IMR-90 (cell line): ENCODE measurements around the gene ARHGAP24. TPM values are rescaled to one million over a fixed set of nuclear protein-coding genes. Genes with fewer than 3 reads are reported as not detected.
A peak's percentile ranks its signal among the peaks of the same experiment; 100 is the strongest.

Source experiments
- ATAC-seq: fragments of 200-7000 bp; cut with Tn5 transposase; 2 replicates; pipeline ENCODE4 v1.9.1; 2020; ENCODE audit warnings: low read depth, mild to moderate bottlenecking, moderate library complexity
- BruUV-seq: library from RNA; stranded (reverse); fragments of 400-500 nt; replicated peaks from 2 replicates; lab custom pipeline; 2021; lab: Mats Ljungman, UMichigan
- CTCF ChIA-PET: fragments of 300-600 bp; formaldehyde crosslinking; extraction: SDS; loops from one replicate; lab custom pipeline; 2021; ENCODE audit warnings: antibody characterized with exemption; lab: Yijun Ruan, JAX
- POLR2A ChIA-PET: fragments of 300-600 bp; sonication (Branson Sonifier 250); formaldehyde crosslinking; loops from one replicate; lab custom pipeline; 2022; ENCODE audit warnings: antibody characterized with exemption; ENCODE audit not compliant: unreplicated experiment; lab: Charles Lee
- DNase-seq: peaks from one replicate; pipeline ENCODE4 v3.0.0; 2013
- H2AFZ ChIP-seq: replicated peaks from 2 replicates; pipeline ENCODE3; 2013; ENCODE audit warnings: low read length, mild to moderate bottlenecking; ENCODE audit not compliant: poor library complexity
- H2AK5ac ChIP-seq: 2 replicates; pipeline ENCODE4 v1.6.1; 2013; ENCODE audit warnings: low read depth, low read length, inconsistent platforms
- H2AK9ac ChIP-seq: replicated peaks from 2 replicates; pipeline ENCODE3; 2013; ENCODE audit warnings: mild to moderate bottlenecking, low read depth, low read length, moderate library complexity; ENCODE audit not compliant: poor library complexity
- H2BK120ac ChIP-seq: 2 replicates; pipeline ENCODE4 v1.6.1; 2013; ENCODE audit warnings: low read depth, low read length, inconsistent platforms
- H2BK15ac ChIP-seq: 3 replicates; pipeline ENCODE4 v1.6.1; 2013; ENCODE audit warnings: low read depth, low read length, inconsistent platforms
- H2BK20ac ChIP-seq: 2 replicates; pipeline ENCODE4 v1.6.1; 2013; ENCODE audit warnings: low read depth, mild to moderate bottlenecking, inconsistent platforms, low read length, moderate library complexity
- H2BK5ac ChIP-seq: 2 replicates; pipeline ENCODE4 v1.6.1; 2013; ENCODE audit warnings: mild to moderate bottlenecking, low read depth, low read length, inconsistent platforms; ENCODE audit not compliant: poor library complexity, severe bottlenecking
- H3K14ac ChIP-seq: replicated peaks from 2 replicates; pipeline ENCODE4 v1.6.1; 2013; ENCODE audit warnings: low read depth, low read length, inconsistent platforms
- H3K18ac ChIP-seq: 2 replicates; pipeline ENCODE4 v1.6.1; 2013; ENCODE audit warnings: low read depth, low read length, control low read depth
- H3K23ac ChIP-seq: 2 replicates; pipeline ENCODE4 v1.6.1; 2013; ENCODE audit warnings: low read depth, low read length, inconsistent platforms
- H3K27ac ChIP-seq: 2 replicates; pipeline ENCODE4 v1.5.1; 2013; ENCODE audit warnings: mild to moderate bottlenecking, control low read depth, low read length; ENCODE audit not compliant: insufficient read depth
- H3K27me3 ChIP-seq: 2 replicates; pipeline ENCODE4 v1.6.1; 2013; ENCODE audit warnings: low read length; ENCODE audit not compliant: control insufficient read depth, insufficient read depth
- H3K36me3 ChIP-seq: 2 replicates; pipeline ENCODE4 v1.6.1; 2013; ENCODE audit warnings: low read length, mixed read lengths; ENCODE audit not compliant: control insufficient read depth, insufficient read depth
- H3K4ac ChIP-seq: 2 replicates; pipeline ENCODE4 v1.6.1; 2013; ENCODE audit warnings: low read depth, low read length, inconsistent platforms
- H3K4me1 ChIP-seq: 2 replicates; pipeline ENCODE4 v1.6.1; 2013; ENCODE audit warnings: low read length, mixed read lengths; ENCODE audit not compliant: control insufficient read depth, insufficient read depth
- H3K4me2 ChIP-seq: 2 replicates; pipeline ENCODE4 v1.6.1; 2013; ENCODE audit warnings: low read depth, mild to moderate bottlenecking, control low read depth, low read length, moderate library complexity
- H3K4me3 ChIP-seq: 2 replicates; pipeline ENCODE4 v1.5.1; 2013; ENCODE audit warnings: low read depth, mild to moderate bottlenecking, control low read depth, low read length, moderate library complexity; ENCODE audit not compliant: insufficient read depth
- H3K56ac ChIP-seq: 2 replicates; pipeline ENCODE4 v1.6.1; 2013; ENCODE audit warnings: low read length, inconsistent platforms; ENCODE audit not compliant: insufficient read depth; ENCODE audit errors: extremely low read depth
- H3K79me1 ChIP-seq, 2 experiments: 2 replicates each; pipeline ENCODE4 v1.6.1; 2013; ENCODE audit warnings: low read length in 2 of 2, inconsistent platforms in 1 of 2, low read depth in 1 of 2
- H3K9ac ChIP-seq: 2 replicates; pipeline ENCODE4 v1.6.1; 2013; ENCODE audit warnings: low read depth, low read length, control low read depth
- H3K9me1 ChIP-seq: 2 replicates; pipeline ENCODE4 v1.6.1; 2013; ENCODE audit warnings: low read length, inconsistent platforms; ENCODE audit not compliant: insufficient read depth
- H3K9me3 ChIP-seq: 2 replicates; pipeline ENCODE4 v1.6.1; 2013; ENCODE audit warnings: low read length; ENCODE audit not compliant: control insufficient read depth, insufficient read depth
- H4K20me1 ChIP-seq: 2 replicates; pipeline ENCODE4 v1.6.1; 2013; ENCODE audit warnings: low read length, inconsistent platforms; ENCODE audit not compliant: insufficient read depth
- H4K5ac ChIP-seq: 2 replicates; pipeline ENCODE4 v1.6.1; 2013; ENCODE audit warnings: mild to moderate bottlenecking, low read depth, low read length, control low read depth
- H4K8ac ChIP-seq, 2 experiments: 2 replicates each; pipeline ENCODE4 v1.6.1; 2013; ENCODE audit warnings: low read depth in 2 of 2, low read length in 2 of 2, control low read depth in 1 of 2, inconsistent platforms in 1 of 2
- H4K91ac ChIP-seq: 2 replicates; pipeline ENCODE4 v1.6.1; 2013; ENCODE audit warnings: low read depth, low read length, inconsistent platforms; ENCODE audit not compliant: insufficient read depth
- CEBPB ChIP-seq: IDR thresholded peaks from 2 replicates; pipeline ENCODE4 v1.6.1; 2012; ENCODE audit warnings: low read depth, low read length, improper control_type of control experiment
- CTCF ChIP-seq: conservative IDR thresholded peaks from 2 replicates; pipeline ENCODE4 v1.5.1; 2012; ENCODE audit warnings: mild to moderate bottlenecking, low read depth, low read length, improper control_type of control experiment
- MAZ ChIP-seq: IDR thresholded peaks from 2 replicates; pipeline ENCODE4 v1.6.1; 2012; ENCODE audit warnings: low read depth, mild to moderate bottlenecking, low read length, improper control_type of control experiment, moderate library complexity, borderline replicate concordance
- RAD21 ChIP-seq: IDR thresholded peaks from 2 replicates; pipeline ENCODE4 v1.6.1; 2012; ENCODE audit warnings: low read length, improper control_type of control experiment
- SMC3 ChIP-seq: fragments of 150-350 bp; IDR thresholded peaks from 2 replicates; pipeline ENCODE4 v1.6.1; 2016; ENCODE audit warnings: low read depth, mild to moderate bottlenecking, antibody characterized with exemption, low read length, moderate library complexity
- USF2 ChIP-seq: fragments of 150-350 bp; IDR thresholded peaks from 2 replicates; pipeline ENCODE4 v1.6.1; 2017; ENCODE audit warnings: mild to moderate bottlenecking, antibody characterized with exemption, low read length, low read depth
- WGBS, 2 experiments: methylation state at CpG; one replicate each; pipeline versions ENCODE4 v1.1.5 to v1.1.7; 2013; ENCODE audit warnings: missing lambda C conversion rate in 2 of 2; ENCODE audit not compliant: insufficient read length in 1 of 2; ENCODE audit errors: extremely low coverage in 2 of 2; 5-methylcytosine and 5-hydroxymethylcytosine counted together
- dilution Hi-C: fragments of 300-500 bp; cut with HindIII; formaldehyde crosslinking; loops from one replicate; pipeline ENCODE4 v1.14.3; 2018; ENCODE audit warnings: low sequenced_read_pairs; ENCODE audit not compliant: unreplicated experiment
- in situ Hi-C: fragments of 300-500 bp; cut with MboI; formaldehyde crosslinking; loops from 3 replicates; pipeline ENCODE4 v1.14.3; 2019; ENCODE audit warnings: low sequenced_read_pairs, inconsistent platforms, mixed read lengths
- intact Hi-C: fragments of 100-400 bp; cut with micrococcal nuclease; formaldehyde crosslinking; loops from 2 replicates; pipeline ENCODE4 v1.10.0; 2022
- polyA plus RNA-seq, 3 experiments: library from polyadenylated mRNA; depleted of rRNA; stranded (reverse); fragments of >200 nt; gene quantifications; 2 replicates each; pipeline ENCODE4 v1.2.3, GENCODE V29; 2012; ENCODE audit warnings: low replicate concordance in 1 of 3
- total RNA-seq: library from RNA; depleted of rRNA; stranded (reverse); fragments of >200 nt; gene quantifications from 2 replicates; pipeline ENCODE4 v1.2.3, GENCODE V29; 2012

Gene ARHGAP24
- total and polyA plus RNA-seq, 2 of the 4 experiments (the other 2 are of a cell fraction) = 11.9 to 24.0 TPM

GRCh38 chr4:86043755-86044592 lies 569.0 kb downstream of the ARHGAP24 start:
- Histone ChIP-seq H3K18ac (no peak overlapping the region), H2AK5ac (no peak overlapping the region), H3K4me2 (peak overlapping the region; percentile 16; the same call in 1 of the 2 replicates), H3K27ac (no peak overlapping the region), H3K79me1 (no peaks in the 10 kb centered on the region), H3K4ac (no peak overlapping the region), H3K23ac (no peak overlapping the region), H3K9ac (0 out of 2 replicates have a peak overlapping the region, but pooled peaks have one; percentile 4), H2BK20ac (no peak overlapping the region), H4K20me1 (no peaks in the 10 kb centered on the region), H4K91ac (no peak overlapping the region), H3K27me3 (no peaks in the 10 kb centered on the region), H3K14ac (no peak overlapping the region), H4K5ac (no peak overlapping the region), H4K8ac (no peak overlapping the region), H2AFZ (no peak overlapping the region), H3K4me3 (no peak overlapping the region), H3K9me3 (no peaks in the 10 kb centered on the region), H3K9me1 (no peaks in the 10 kb centered on the region), H2BK5ac (no peak overlapping the region), H2BK15ac (no peak overlapping the region), H3K4me1 (no peaks in the 10 kb centered on the region), H3K56ac (no peak overlapping the region), H2BK120ac (no peak overlapping the region), H2AK9ac (no peak overlapping the region), H3K36me3 (no peaks in the 10 kb centered on the region)
- in situ Hi-C loops = no loop called here
- CTCF ChIA-PET = interaction anchor here (0.6 to 4.2 kb wide), 5 partner anchors 12 to 247 kb away, joined by 3 to 17 read pairs (median 3); no protein-coding TSS in a partner anchor
- intact Hi-C loops = loop anchor here (1.0 to 2.0 kb wide), 5 partner anchors 75 to 897 kb away; no protein-coding TSS in a partner anchor
- POLR2A ChIA-PET = no interaction called here
- no CpG with 5 or more reads among the region's 8 CpGs for WGBS, 2 experiments
- ATAC-seq (peak; percentile 74), DNase-seq (peak; percentile 55)
- TF ChIP-seq USF2 (no peak), SMC3 (peak; percentile 75), MAZ (no peak), CTCF (peak; percentile 67), RAD21 (peak; percentile 79), CEBPB (0 out of 2 replicates have a peak, but pooled peaks have one; percentile 1)
- BruUV-seq = no TSS peak
- dilution Hi-C loops = no loop called here
